K562 (cell line): ENCODE data around the gene EDARADD. TPM values are rescaled to one million over a fixed set of nuclear protein-coding genes. Genes with fewer than 3 reads are reported as not detected.
"Not testable (repeated sequence)": the region's sequence is repeated elsewhere in the genome, so short reads cannot be mapped to it uniquely, and the experiment has no call there.

ENCODE experiments used
- ATAC-seq: fragments of 200-7000 bp; cut with Tn5 transposase; 3 replicates; pipeline ENCODE4 v1.9.1; 2020; ENCODE audit warnings: moderate library complexity
- BruUV-seq: library from RNA; stranded (reverse); fragments of 400-500 nt; replicated peaks from 2 replicates; lab custom pipeline; 2021; lab: Mats Ljungman, UMichigan
- CTCF ChIA-PET: fragments of 300-600 bp; formaldehyde crosslinking; extraction: SDS; loops from one replicate; lab custom pipeline; 2021; ENCODE audit warnings: low intra/inter-chr PET ratio; lab: Yijun Ruan, JAX
- POLR2A ChIA-PET: fragments of 300-600, 350-650 bp; sonication (Branson Sonifier 250); formaldehyde crosslinking; extraction: SDS; loops from one replicate; lab custom pipeline; 2021; ENCODE audit warnings: antibody characterized with exemption, inconsistent platforms; lab: Yijun Ruan, JAX
- DNase-seq, 4 experiments: peaks; one replicate each; pipeline versions ENCODE4 v3.0.0 to v3.0.0-alpha.2; 2011 to 2018; ENCODE audit warnings: low spot score in 3 of 4, mixed read lengths in 3 of 4; ENCODE audit errors: extremely low read depth in 1 of 4
- FAIRE-seq: peaks from 2 replicates; lab custom pipeline; 2011; peaks lifted over from hg19 to GRCh38; lab: Jason Lieb, UNC
- H2AFZ ChIP-seq: 2 replicates; pipeline ENCODE4 v1.6.0; 2011; ENCODE audit warnings: low read depth, low read length, control low read depth, inconsistent platforms
- H3K27ac ChIP-seq: fragments of 200-600 bp; 3 replicates; pipeline ENCODE4 v1.8.0; 2011; ENCODE audit warnings: low read depth, mild to moderate bottlenecking, control low read depth, inconsistent platforms, low read length, moderate library complexity, mixed read lengths; ENCODE audit errors: extremely low read depth
- H3K27me3 ChIP-seq, 2 experiments: fragments of 300-600 bp in 1 of 2; 2 replicates in 1 of 2; 3 replicates in 1 of 2; pipeline versions ENCODE4 v1.6.0 to v1.8.0; 2011; ENCODE audit warnings: inconsistent platforms in 2 of 2, low read length in 2 of 2, mild to moderate bottlenecking in 1 of 2, mixed read lengths in 1 of 2, moderate library complexity in 1 of 2; ENCODE audit not compliant: control insufficient read depth in 2 of 2, insufficient read depth in 2 of 2
- H3K36me3 ChIP-seq: fragments of 300-600 bp; 3 replicates; pipeline ENCODE4 v1.8.0; 2011; ENCODE audit warnings: mild to moderate bottlenecking, low read length, inconsistent platforms; ENCODE audit not compliant: control insufficient read depth, insufficient read depth
- H3K4me1 ChIP-seq, 2 experiments: fragments of 200-600 bp in 1 of 2; replicated peaks in 1 of 2; 2 replicates in 1 of 2; 3 replicates in 1 of 2; pipeline versions ENCODE4 v1.5.1 to v1.8.0; 2011; ENCODE audit warnings: inconsistent platforms in 2 of 2, low read length in 2 of 2, mild to moderate bottlenecking in 1 of 2, mixed read lengths in 1 of 2, moderate library complexity in 1 of 2; ENCODE audit not compliant: control insufficient read depth in 2 of 2, insufficient read depth in 2 of 2
- H3K4me2 ChIP-seq: 2 replicates; pipeline ENCODE4 v1.6.1; 2011; ENCODE audit warnings: low read length, control low read depth, inconsistent platforms, mixed read lengths; ENCODE audit not compliant: insufficient read depth
- H3K4me3 ChIP-seq: fragments of 200-600 bp; sonication (generic), shearing (Covaris generic); 2 replicates; pipeline ENCODE4 v1.5.1; 2016; ENCODE audit warnings: control low read depth, inconsistent platforms
- H3K79me2 ChIP-seq: fragments of 200-600 bp; 3 replicates; pipeline ENCODE4 v1.8.0; 2011; ENCODE audit warnings: low read length, inconsistent platforms; ENCODE audit not compliant: control insufficient read depth, insufficient read depth
- H3K9ac ChIP-seq, 2 experiments: 2 replicates each; pipeline versions ENCODE4 v1.6.0 to v1.6.1; 2011; ENCODE audit warnings: low read depth in 2 of 2, low read length in 2 of 2, control low read depth in 1 of 2, inconsistent platforms in 1 of 2, mild to moderate bottlenecking in 1 of 2, mixed read lengths in 1 of 2; ENCODE audit not compliant: insufficient read depth in 1 of 2
- H3K9me1 ChIP-seq: one replicate; pipeline ENCODE4 v1.6.0; 2011; ENCODE audit warnings: inconsistent platforms, mild to moderate bottlenecking, low read length, moderate library complexity; ENCODE audit not compliant: control insufficient read depth, insufficient read depth
- H3K9me3 ChIP-seq: replicated peaks from 2 replicates; pipeline ENCODE4 v1.5.1; 2011; ENCODE audit warnings: low read depth, low read length, inconsistent platforms; ENCODE audit not compliant: control insufficient read depth, insufficient read depth
- H4K20me1 ChIP-seq: replicated peaks from 2 replicates; pipeline ENCODE4 v1.6.1; 2011; ENCODE audit warnings: low read length, inconsistent platforms, mixed read lengths; ENCODE audit not compliant: control insufficient read depth, insufficient read depth
- RBM39 ChIP-seq: fragments of 200-400 bp; formaldehyde crosslinking; optimal IDR thresholded peaks from 2 replicates; pipeline ENCODE3; 2018; ENCODE audit warnings: low read depth, low read length
- TGIF2 ChIP-seq: sonication (generic); formaldehyde crosslinking; IDR thresholded peaks from 2 replicates; pipeline ENCODE4 v1.8.1; 2022; ENCODE audit warnings: mild to moderate bottlenecking, missing genetic modification reagents, moderate library complexity
- ZNF586 ChIP-seq: fragments of 450-650 bp; formaldehyde crosslinking; conservative IDR thresholded peaks from 2 replicates; pipeline ENCODE4 v1.4.0; 2020; ENCODE audit warnings: mild to moderate bottlenecking, moderate library complexity
- ZNF785 ChIP-seq: fragments of 250-450 bp; sonication (Bioruptor Pico); IDR thresholded peaks from 2 replicates; pipeline ENCODE4 v1.4.0; 2020; ENCODE audit warnings: mild to moderate bottlenecking
- WGBS: fragments of 100-300 bp; shearing (Covaris generic); methylation state at CpG from one replicate; pipeline ENCODE4 v1.1.6; 2016; ENCODE audit warnings: low coverage, mixed read lengths; ENCODE audit not compliant: insufficient coverage; ENCODE audit errors: missing lambda C conversion rate; 5-methylcytosine and 5-hydroxymethylcytosine counted together
- in situ Hi-C: fragments of 300-500 bp; cut with MboI; formaldehyde crosslinking; loops from 4 replicates; pipeline ENCODE4 v1.15.0; 2018; ENCODE audit warnings: inconsistent platforms, mixed read lengths
- intact Hi-C: fragments of 100-400 bp; cut with micrococcal nuclease; formaldehyde crosslinking; loops from 2 replicates; pipeline ENCODE4 v1.14.2; 2022
- polyA plus RNA-seq, 8 experiments: library from polyadenylated mRNA; depleted of rRNA in 4 of 8; stranded (reverse) in 5 of 8; unstranded in 3 of 8; fragments of >200 nt; fragmentation: Nextera tagmentation in 2 of 8; fragmentation: Illumina TruSeq in 1 of 8; extraction: Ambion mirVana in 2 of 8; extraction: Trizol in 1 of 8; gene quantifications; 2 replicates each; pipeline versions ENCODE4 v1.2.1 to v1.2.3, GENCODE V29; 2011 to 2014; ENCODE audit warnings: inconsistent platforms in 1 of 8, missing spikeins in 1 of 8
- total RNA-seq, 7 experiments: library from RNA; depleted of rRNA in 6 of 7; stranded (reverse); fragments of >200 nt in 6 of 7; fragmentation: Illumina TruSeq in 2 of 7; extraction: Trizol in 2 of 7; gene quantifications; 2 replicates each; pipeline versions ENCODE4 v1.2.1 to v1.2.3, GENCODE V29; 2011 to 2021; ENCODE audit warnings: low replicate concordance in 1 of 7
- TF ChIP-seq, protein P1 (sequence below), 2 experiments: fragments of 450-650 bp; formaldehyde crosslinking in 1 of 2; IDR thresholded peaks; 2 replicates each; pipeline versions ENCODE4 v1.4.0 to v1.6.1; 2014 to 2020; ENCODE audit warnings: mild to moderate bottlenecking in 2 of 2, borderline replicate concordance in 1 of 2, low read depth in 1 of 2

The EDARADD gene
- total and polyA plus RNA-seq, 9 of the 15 experiments (the other 6 are each of a cell fraction or from before 2014, with no cell fraction given) = 0.46 to 32.4 (median 20.6) TPM

DNA sequence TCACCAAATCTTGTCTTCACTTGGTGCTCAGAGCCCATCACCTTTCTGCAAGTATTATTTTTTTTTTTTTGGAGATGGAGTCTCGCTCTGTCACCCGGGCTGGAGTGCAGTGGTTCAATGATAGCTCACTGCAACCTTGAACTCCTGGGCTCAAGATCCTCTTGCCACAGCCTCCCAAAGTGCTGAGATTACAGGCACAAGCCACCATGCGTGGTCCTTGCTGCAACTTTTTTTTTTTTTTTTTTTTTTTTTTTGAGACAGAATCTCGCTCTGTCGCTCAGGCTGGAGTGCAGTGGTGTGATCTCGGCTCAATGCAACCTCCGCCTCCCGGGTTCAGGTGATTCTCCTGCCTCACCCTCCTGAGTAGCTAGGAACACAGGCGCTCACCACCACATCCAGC, 70.1 kb downstream of the EDARADD start:
- H3K27ac ChIP-seq, in situ Hi-C loops, intact Hi-C loops, H4K20me1 ChIP-seq, FAIRE-seq, H3K9me1 ChIP-seq, H3K9me3 ChIP-seq, POLR2A ChIA-PET, H3K36me3 ChIP-seq, H2AFZ ChIP-seq, H3K4me2 ChIP-seq, H3K9ac ChIP-seq, DNase-seq, ATAC-seq, H3K79me2 ChIP-seq, H3K4me3 ChIP-seq, H3K4me1 ChIP-seq, CTCF ChIA-PET, H3K27me3 ChIP-seq, BruUV-seq: not testable (repeated sequence)
- 65% methylated on average over 5 of the region's 9 CpGs for WGBS

DNA sequence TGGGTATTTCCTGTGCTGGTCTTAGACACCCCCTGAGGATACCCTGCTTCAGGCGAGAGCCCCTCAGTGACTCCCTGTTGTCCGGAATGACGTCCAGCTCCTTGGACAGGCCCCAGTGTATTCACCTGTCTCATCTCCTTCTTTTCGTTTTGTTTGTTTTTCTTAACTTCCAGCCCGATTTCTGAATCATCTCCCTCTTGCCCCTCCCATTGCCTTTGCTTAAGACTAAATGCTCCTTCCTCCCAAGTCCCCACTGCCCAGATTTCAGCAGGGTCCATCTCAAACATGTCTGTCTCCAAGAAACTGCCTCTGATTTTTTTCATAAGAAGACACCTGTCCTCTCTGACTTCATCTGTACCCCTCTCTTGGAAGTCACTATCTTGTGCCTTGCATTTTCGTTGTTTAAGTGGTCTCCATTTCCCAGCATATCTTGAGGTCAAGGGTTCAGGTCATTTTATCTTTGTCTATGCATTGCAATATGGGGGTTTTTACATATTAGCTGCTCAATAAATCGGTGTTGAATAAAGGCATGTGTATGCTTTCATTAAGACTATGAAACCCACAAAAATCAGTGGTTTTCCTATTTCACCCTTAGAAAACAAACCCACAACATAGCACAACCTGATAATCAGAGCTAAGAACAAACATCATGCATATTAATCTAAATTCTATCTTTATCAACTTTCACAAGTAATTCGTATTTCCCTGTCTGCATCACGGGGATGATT, 71.3 kb downstream of the EDARADD start:
- CTCF ChIA-PET = no interaction called here
- FAIRE-seq = no peak
- BruUV-seq = no TSS peak
- TF ChIP-seq ZNF586 (CRISPR knock-in tag) (no peak), ZNF785 (CRISPR knock-in tag) (no peak), RBM39 (no peak), TGIF2 (no peak)
- TF ChIP-seq, protein P1, sequence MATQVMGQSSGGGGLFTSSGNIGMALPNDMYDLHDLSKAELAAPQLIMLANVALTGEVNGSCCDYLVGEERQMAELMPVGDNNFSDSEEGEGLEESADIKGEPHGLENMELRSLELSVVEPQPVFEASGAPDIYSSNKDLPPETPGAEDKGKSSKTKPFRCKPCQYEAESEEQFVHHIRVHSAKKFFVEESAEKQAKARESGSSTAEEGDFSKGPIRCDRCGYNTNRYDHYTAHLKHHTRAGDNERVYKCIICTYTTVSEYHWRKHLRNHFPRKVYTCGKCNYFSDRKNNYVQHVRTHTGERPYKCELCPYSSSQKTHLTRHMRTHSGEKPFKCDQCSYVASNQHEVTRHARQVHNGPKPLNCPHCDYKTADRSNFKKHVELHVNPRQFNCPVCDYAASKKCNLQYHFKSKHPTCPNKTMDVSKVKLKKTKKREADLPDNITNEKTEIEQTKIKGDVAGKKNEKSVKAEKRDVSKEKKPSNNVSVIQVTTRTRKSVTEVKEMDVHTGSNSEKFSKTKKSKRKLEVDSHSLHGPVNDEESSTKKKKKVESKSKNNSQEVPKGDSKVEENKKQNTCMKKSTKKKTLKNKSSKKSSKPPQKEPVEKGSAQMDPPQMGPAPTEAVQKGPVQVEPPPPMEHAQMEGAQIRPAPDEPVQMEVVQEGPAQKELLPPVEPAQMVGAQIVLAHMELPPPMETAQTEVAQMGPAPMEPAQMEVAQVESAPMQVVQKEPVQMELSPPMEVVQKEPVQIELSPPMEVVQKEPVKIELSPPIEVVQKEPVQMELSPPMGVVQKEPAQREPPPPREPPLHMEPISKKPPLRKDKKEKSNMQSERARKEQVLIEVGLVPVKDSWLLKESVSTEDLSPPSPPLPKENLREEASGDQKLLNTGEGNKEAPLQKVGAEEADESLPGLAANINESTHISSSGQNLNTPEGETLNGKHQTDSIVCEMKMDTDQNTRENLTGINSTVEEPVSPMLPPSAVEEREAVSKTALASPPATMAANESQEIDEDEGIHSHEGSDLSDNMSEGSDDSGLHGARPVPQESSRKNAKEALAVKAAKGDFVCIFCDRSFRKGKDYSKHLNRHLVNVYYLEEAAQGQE (IDR thresholded peaks at IDR 0.05; ENCODE audit: borderline replicate concordance) = no peak
- TF ChIP-seq, protein P1 (CRISPR knock-in tag; IDR thresholded peaks at IDR 0.05; ENCODE audit: low read depth) = no peak

More for the DNA sequence above, 71.3 kb downstream of the EDARADD start:
- H3K36me3 ChIP-seq = peaks cover 3% of the 10 kb centered on the region; the same call in 2 of the 3 replicates
- H3K9me3 ChIP-seq = no peaks in the 10 kb centered on the region
- H2AFZ ChIP-seq = no peak overlapping the region
- DNase-seq (no peak), ATAC-seq (no peak)
- no peaks in the 10 kb centered on the region for H3K4me1 ChIP-seq
- no peak overlapping the region for H3K27ac ChIP-seq
- intact Hi-C loops (no loop called here), in situ Hi-C loops (no loop called here)
- no peak overlapping the region for H3K4me2 ChIP-seq
- H3K4me3 ChIP-seq = no peak overlapping the region
- H3K27me3 ChIP-seq = no peaks in the 10 kb centered on the region; a peak in 1 of 5 replicates
- POLR2A ChIA-PET = no interaction called here
- H4K20me1 ChIP-seq = no peaks in the 10 kb centered on the region
- H3K9me1 ChIP-seq = no peaks in the 10 kb centered on the region
- H3K79me2 ChIP-seq = no peaks in the 10 kb centered on the region
- WGBS = 37% methylated on average over 9 of the region's 9 CpGs
- no peak overlapping the region for H3K9ac ChIP-seq
